ENCODE data around the gene TRAF3IP1. TPM values are rescaled to one million over a fixed set of nuclear protein-coding genes. Genes with fewer than 3 reads are reported as not detected.

The TRAF3IP1 gene
- total RNA-seq, 6 experiments from 2014 or later, result 15.7 to 21.7 (median 17.6) TPM

GRCh38 chr2:238337846-238338245, 17.5 kb downstream of the TRAF3IP1 start:
- TF ChIP-seq CTCF (IDR thresholded peaks at IDR 0.05), result no peak
- peaks cover 2% of the 10 kb centered on the region; the same call in 1 of the 2 replicates for H3K27me3 Mint-ChIP-seq (ENCODE audit: insufficient read depth)
- no peak overlapping the region for H3K27ac Mint-ChIP-seq
- no peak overlapping the region for H3K4me3 Mint-ChIP-seq
- no peaks in the 10 kb centered on the region; the same call in none of the 2 replicates for H3K36me3 Mint-ChIP-seq (ENCODE audit: low read depth)
- H3K4me1 Mint-ChIP-seq (ENCODE audit: low read depth), result peaks cover 4% of the 10 kb centered on the region; the same call in 1 of the 2 replicates
- H3K9me3 Mint-ChIP-seq, result no peaks in the 10 kb centered on the region
- DNase-seq, result no peak

- no peak for DNase-seq
- Mint-ChIP-seq H3K9me3 (no peaks in the 10 kb centered on the region), H3K4me1 (ENCODE audit: low read depth) (peaks cover 4% of the 10 kb centered on the region; the same call in 1 of the 2 replicates), H3K4me3 (no peak overlapping the region), H3K27ac (no peak overlapping the region), H3K27me3 (ENCODE audit: insufficient read depth) (peaks cover 2% of the 10 kb centered on the region; the same call in 1 of the 2 replicates), H3K36me3 (ENCODE audit: low read depth) (no peaks in the 10 kb centered on the region; the same call in none of the 2 replicates)
- no peak for TF ChIP-seq CTCF (IDR thresholded peaks at IDR 0.05)
These were observed 18.5 kb downstream of the TRAF3IP1 start for GRCh38 chr2:238338710-238339394.

GRCh38 chr2:238339395-238339780, 19.1 kb downstream of the TRAF3IP1 start:
- peaks cover 2% of the 10 kb centered on the region; the same call in 1 of the 2 replicates for H3K27me3 Mint-ChIP-seq (ENCODE audit: insufficient read depth)
- no peak for DNase-seq
- H3K4me3 Mint-ChIP-seq, result no peak overlapping the region
- H3K9me3 Mint-ChIP-seq, result no peaks in the 10 kb centered on the region
- no peaks in the 10 kb centered on the region; the same call in none of the 2 replicates for H3K36me3 Mint-ChIP-seq (ENCODE audit: low read depth)
- no peak for TF ChIP-seq CTCF (IDR thresholded peaks at IDR 0.05)
- peaks cover 4% of the 10 kb centered on the region; the same call in 1 of the 2 replicates for H3K4me1 Mint-ChIP-seq (ENCODE audit: low read depth)
- no peak overlapping the region for H3K27ac Mint-ChIP-seq

- H3K27ac Mint-ChIP-seq, result no peak overlapping the region
- no peaks in the 10 kb centered on the region for H3K9me3 Mint-ChIP-seq
- no peaks in the 10 kb centered on the region; the same call in none of the 2 replicates for H3K36me3 Mint-ChIP-seq (ENCODE audit: low read depth)
- H3K4me1 Mint-ChIP-seq (ENCODE audit: low read depth), result peaks cover 4% of the 10 kb centered on the region; the same call in 1 of the 2 replicates
- no peak overlapping the region for H3K4me3 Mint-ChIP-seq
- TF ChIP-seq CTCF (IDR thresholded peaks at IDR 0.05), result peak; percentile 21; the same call in 1 of the 2 replicates
- H3K27me3 Mint-ChIP-seq (ENCODE audit: insufficient read depth), result peaks cover 2% of the 10 kb centered on the region; the same call in 1 of the 2 replicates
- no peak for DNase-seq
These were observed 19.5 kb downstream of the TRAF3IP1 start for GRCh38 chr2:238339814-238340213.

- TF ChIP-seq CTCF (IDR thresholded peaks at IDR 0.05), result no peak
- Mint-ChIP-seq H3K9me3 (no peaks in the 10 kb centered on the region), H3K4me3 (no peak overlapping the region), H3K4me1 (ENCODE audit: low read depth) (no peaks in the 10 kb centered on the region; the same call in 1 of the 2 replicates), H3K27me3 (ENCODE audit: insufficient read depth) (peaks cover 2% of the 10 kb centered on the region; the same call in 1 of the 2 replicates), H3K27ac (no peak overlapping the region), H3K36me3 (ENCODE audit: low read depth) (no peaks in the 10 kb centered on the region; the same call in 1 of the 2 replicates)
- DNase-seq, result no peak
These were observed 21.2 kb downstream of the TRAF3IP1 start for GRCh38 chr2:238341536-238341935.

Data from HFFc6 (cell line).